WERI-Rb-1 (cell line): Measurements from ENCODE around the gene RCAN2.
A peak's percentile ranks its signal among the peaks of the same experiment; 100 is the strongest.
"Not testable (repeated sequence)": the region's sequence is repeated elsewhere in the genome, so short reads cannot be mapped to it uniquely, and the experiment has no call there.

Experiments used
- DNase-seq: peaks from one replicate; pipeline ENCODE4 v3.0.0-alpha.2; 2020
- H3K27ac ChIP-seq: fragments of 250-450 bp; sonication (Bioruptor Pico); 2 replicates; pipeline ENCODE4 v1.5.1; 2020; ENCODE audit warnings: mild to moderate bottlenecking, moderate library complexity
- H3K27me3 ChIP-seq: fragments of 250-450 bp; sonication (Bioruptor Pico); 2 replicates; pipeline ENCODE4 v1.5.1; 2021; ENCODE audit warnings: mild to moderate bottlenecking, low read depth, moderate library complexity; ENCODE audit not compliant: insufficient read depth, severe bottlenecking
- H3K36me3 ChIP-seq: fragments of 250-450 bp; sonication (Bioruptor Pico); 2 replicates; pipeline ENCODE4 v1.5.1; 2020; ENCODE audit warnings: mild to moderate bottlenecking, moderate library complexity
- H3K4me3 ChIP-seq: 2 replicates; pipeline ENCODE4 v1.5.1; 2011; ENCODE audit warnings: low read depth, mild to moderate bottlenecking, control low read depth, low read length
- H3K9me3 ChIP-seq: fragments of 250-450 bp; sonication (Bioruptor Pico); 2 replicates; pipeline ENCODE4 v1.5.1; 2021; ENCODE audit warnings: mild to moderate bottlenecking, moderate library complexity; ENCODE audit not compliant: severe bottlenecking
- CTCF ChIP-seq: IDR thresholded peaks from 2 replicates; pipeline ENCODE4 v1.5.1; 2011; ENCODE audit warnings: low read depth, mild to moderate bottlenecking, control low read depth, inconsistent platforms, low read length

RCAN2 gene

GRCh38 chr6:46333481-46333880, 157.8 kb downstream of the RCAN2 start:
- no peak for DNase-seq
- TF ChIP-seq CTCF = no peak
- H3K36me3 ChIP-seq = no peaks in the 10 kb centered on the region

GRCh38 chr6:46332448-46332847, 158.8 kb downstream of the RCAN2 start:
- not testable (repeated sequence) for DNase-seq, H3K4me3 ChIP-seq, H3K27me3 ChIP-seq, H3K36me3 ChIP-seq, H3K27ac ChIP-seq, H3K9me3 ChIP-seq

More at GRCh38 chr6:46333481-46333880, 157.8 kb downstream of the RCAN2 start:
- Histone ChIP-seq H3K4me3 (no peak overlapping the region), H3K9me3 (no peaks in the 10 kb centered on the region), H3K27ac (no peak overlapping the region), H3K27me3 (no peaks in the 10 kb centered on the region)

GRCh38 chr6:46331461-46331860, 159.8 kb downstream of the RCAN2 start:
- no peak for TF ChIP-seq CTCF
- Histone ChIP-seq H3K4me3 (no peak overlapping the region), H3K36me3 (no peaks in the 10 kb centered on the region), H3K27me3 (no peaks in the 10 kb centered on the region), H3K27ac (no peak overlapping the region), H3K9me3 (no peaks in the 10 kb centered on the region)
- no peak for DNase-seq

GRCh38 chr6:46329568-46329967, 161.7 kb downstream of the RCAN2 start:
- Histone ChIP-seq H3K27me3 (no peaks in the 10 kb centered on the region), H3K36me3 (no peaks in the 10 kb centered on the region), H3K27ac (no peak overlapping the region), H3K4me3 (no peak overlapping the region), H3K9me3 (no peaks in the 10 kb centered on the region)
- no peak for TF ChIP-seq CTCF
- DNase-seq = no peak

GRCh38 chr6:46327779-46328178, 163.5 kb downstream of the RCAN2 start:
- no peak for DNase-seq
- TF ChIP-seq CTCF = no peak
- no peaks in the 10 kb centered on the region for H3K36me3 ChIP-seq
- no peak overlapping the region for H3K4me3 ChIP-seq
- H3K9me3 ChIP-seq = no peaks in the 10 kb centered on the region
- no peaks in the 10 kb centered on the region for H3K27me3 ChIP-seq
- H3K27ac ChIP-seq = no peak overlapping the region

GRCh38 chr6:46325561-46326530, 165.4 kb downstream of the RCAN2 start:
- H3K27me3 ChIP-seq = no peaks in the 10 kb centered on the region
- H3K9me3 ChIP-seq = no peaks in the 10 kb centered on the region
- H3K27ac ChIP-seq = peak overlapping the region; percentile 57
- DNase-seq = peak; percentile 66
- no peak for TF ChIP-seq CTCF
- H3K36me3 ChIP-seq = no peaks in the 10 kb centered on the region
- peak overlapping the region; percentile 27 for H3K4me3 ChIP-seq
